ENCODE measurements around the gene TOLLIP.

Gene TOLLIP

GRCh38 chr11:1327064-1327460 is 17.6 kb upstream of the TOLLIP start:
- no peak for TF ChIP-seq CTCF (IDR thresholded peaks at IDR 0.05; ENCODE audit: low read depth, low read length)
- no peak overlapping the region for H3K4me3 ChIP-seq (replicated peaks in 1 of 2; ENCODE audit: low read depth in 2 of 2, low read length in 2 of 2)
- peak; percentile 15 to 18 for DNase-seq (ENCODE audit: low read depth in 2 of 2)

GRCh38 chr11:1326435-1327063 is 17.1 kb upstream of the TOLLIP start:
- DNase-seq (ENCODE audit: low read depth in 2 of 2): peak in 1 of 2 donors; percentile 50
- H3K4me3 ChIP-seq (replicated peaks in 1 of 2; ENCODE audit: low read depth in 2 of 2, low read length in 2 of 2): no peak overlapping the region
- TF ChIP-seq CTCF (IDR thresholded peaks at IDR 0.05; ENCODE audit: low read depth, low read length): no peak

DNA sequence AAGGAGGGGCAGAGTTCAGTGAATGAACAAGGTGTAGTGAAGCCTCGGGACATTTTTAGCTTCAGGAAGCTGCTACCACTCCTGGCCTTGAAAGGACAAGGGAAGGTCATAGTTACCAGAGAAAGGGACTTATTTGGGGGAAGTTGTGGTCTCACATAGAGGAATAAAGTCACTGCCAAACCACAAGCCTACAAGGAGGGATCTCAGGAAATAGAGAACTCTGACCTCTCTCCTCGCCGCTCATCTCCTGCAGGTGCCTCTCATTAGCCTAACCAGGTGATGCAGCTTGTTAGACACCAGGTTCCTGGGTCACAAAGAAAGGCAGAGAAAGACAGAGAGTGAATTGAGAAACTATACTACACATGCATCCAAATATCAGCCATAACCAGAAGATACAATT is 14.3 kb upstream of the TOLLIP start:
- TF ChIP-seq CTCF (IDR thresholded peaks at IDR 0.05; ENCODE audit: low read depth, low read length): no peak
- DNase-seq (ENCODE audit: low read depth in 2 of 2): no peak
- H3K4me3 ChIP-seq (replicated peaks in 1 of 2; ENCODE audit: low read depth in 2 of 2, low read length in 2 of 2): no peak overlapping the region

- no peak overlapping the region for H3K4me3 ChIP-seq (replicated peaks in 1 of 2; ENCODE audit: low read depth in 2 of 2, low read length in 2 of 2)
These were observed 8.6 kb upstream of the TOLLIP start for GRCh38 chr11:1317993-1318392.

GRCh38 chr11:1317432-1317831 is 8.0 kb upstream of the TOLLIP start:
- H3K4me3 ChIP-seq (replicated peaks in 1 of 2; ENCODE audit: low read depth in 2 of 2, low read length in 2 of 2): no peak overlapping the region
- no peak for DNase-seq (ENCODE audit: low read depth in 2 of 2)
- TF ChIP-seq CTCF (IDR thresholded peaks at IDR 0.05; ENCODE audit: low read depth, low read length): no peak

More at GRCh38 chr11:1317993-1318392, 8.6 kb upstream of the TOLLIP start:
- no peak for TF ChIP-seq CTCF (IDR thresholded peaks at IDR 0.05; ENCODE audit: low read depth, low read length)
- no peak for DNase-seq (ENCODE audit: low read depth in 2 of 2)

- H3K4me3 ChIP-seq (replicated peaks in 1 of 2; ENCODE audit: low read depth in 2 of 2, low read length in 2 of 2): no peak overlapping the region
- no peak for DNase-seq (ENCODE audit: low read depth in 2 of 2)
- TF ChIP-seq CTCF (IDR thresholded peaks at IDR 0.05; ENCODE audit: low read depth, low read length): no peak
These were observed 1.5 kb upstream of the TOLLIP start for GRCh38 chr11:1310772-1311468.

All from cardiac fibroblast (primary cell).